Measurements from ENCODE around the gene KCNIP4. TPM values are rescaled to one million over a fixed set of nuclear protein-coding genes. Genes with fewer than 3 reads are reported as not detected.

Gene KCNIP4
- total and polyA plus RNA-seq, 2 of the 8 experiments (the other 6 are each of a cell fraction or from before 2014, with no cell fraction given) = 0.06 TPM; not detected in 1

DNA sequence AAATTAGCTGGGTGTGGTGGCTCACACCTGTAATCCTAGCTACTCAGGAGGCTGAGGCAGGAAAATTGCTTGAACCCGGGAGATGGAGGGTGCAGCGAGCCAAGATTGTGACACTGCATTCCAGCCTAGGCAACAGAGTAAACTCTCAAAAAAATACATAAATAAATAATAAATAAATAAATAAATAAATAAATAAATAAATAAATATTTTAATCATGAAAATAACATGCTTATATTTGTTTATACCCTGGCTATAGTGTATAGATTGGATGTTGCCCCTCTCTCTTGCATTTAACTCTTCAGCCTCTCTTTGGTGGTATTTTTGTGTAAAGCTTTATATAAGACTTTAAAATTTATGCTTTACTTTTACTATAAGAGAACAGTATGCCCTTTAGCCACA, 51.8 kb downstream of the KCNIP4 start:
- no peak overlapping the region for H3K23ac ChIP-seq (ENCODE audit: insufficient read length)
- no peak for DNase-seq (ENCODE audit: low read depth in 1 of 2, low spot score in 2 of 2)
- no peaks in the 10 kb centered on the region for H3K9me3 ChIP-seq (ENCODE audit: insufficient read depth in 2 of 2, low read depth in 1 of 2, low read length in 1 of 2)
- no peak overlapping the region for H3K18ac ChIP-seq (ENCODE audit: extremely low read depth, low read length)
- no peaks in the 10 kb centered on the region for H3K23me2 ChIP-seq (ENCODE audit: low read depth, low read length)
- no peak overlapping the region for H2AK5ac ChIP-seq (ENCODE audit: low read depth, low read length)
- no peak overlapping the region for H3K14ac ChIP-seq (ENCODE audit: insufficient read length)
- no peak overlapping the region for H4K5ac ChIP-seq (ENCODE audit: insufficient read length, low read depth, low read length)
- H3K4me2 ChIP-seq (ENCODE audit: insufficient read depth in 1 of 2, low read depth in 2 of 2, low read length in 2 of 2) = no peak overlapping the region
- H3K56ac ChIP-seq (replicated peaks; ENCODE audit: insufficient read length, low read depth, low read length) = no peak overlapping the region
- TF ChIP-seq POLR2A (IDR thresholded peaks at IDR 0.05; ENCODE audit: control extremely low read depth in 1 of 2, low read depth in 2 of 2, low read length in 2 of 2) (no peak), SIX5 (IDR thresholded peaks at IDR 0.05; ENCODE audit: low read depth, low read length) (no peak), TBP (IDR thresholded peaks at IDR 0.05; ENCODE audit: low read depth, low read length) (no peak), TCF12 (IDR thresholded peaks at IDR 0.05; ENCODE audit: low read depth, low read length) (no peak), BRCA1 (IDR thresholded peaks at IDR 0.05; ENCODE audit: low read depth, low read length) (no peak), TAF7 (optimal IDR thresholded peaks at IDR 0.05; ENCODE audit: borderline replicate concordance, low read depth, low read length) (no peak), SP1 (IDR thresholded peaks at IDR 0.05; ENCODE audit: low read depth, low read length) (no peak), KDM4A (IDR thresholded peaks at IDR 0.05; ENCODE audit: low read depth, low read length, severe bottlenecking) (no peak), EZH2 (IDR thresholded peaks at IDR 0.05; ENCODE audit: low read depth, low read length, severe bottlenecking) (no peak)
- 93% methylated on average over 2 of the region's 2 CpGs; no CpG with 5 or more reads in 1 of the 2 experiments for WGBS, 2 experiments (ENCODE audit: extremely low coverage in 1 of 2, insufficient coverage in 1 of 2, insufficient read length in 1 of 2, insufficient replicate concordance in 2 of 2, low coverage in 1 of 2, low lambda C conversion rate in 2 of 2, missing lambda C conversion rate in 1 of 2)
- H3K27ac ChIP-seq (ENCODE audit: low read depth, low read length) = no peak overlapping the region
- H4K91ac ChIP-seq (replicated peaks; ENCODE audit: insufficient read length, low read length) = no peak overlapping the region
- ChIA-PET CTCF (ENCODE audit: partially characterized antibody) (no interaction called here), POLR2A (ENCODE audit: partially characterized antibody) (no interaction called here)
- H2BK12ac ChIP-seq (ENCODE audit: low read depth, low read length) = no peak overlapping the region
- no peak overlapping the region for H2BK20ac ChIP-seq (ENCODE audit: low read length)
- no peak overlapping the region for H2AFZ ChIP-seq (ENCODE audit: low read length)
- no peak overlapping the region for H3K4ac ChIP-seq (replicated peaks; ENCODE audit: insufficient read length, low read depth, low read length)
- no peak overlapping the region for H2BK15ac ChIP-seq (ENCODE audit: low read length)
- no peaks in the 10 kb centered on the region for H3K27me3 ChIP-seq (replicated peaks in 1 of 4; ENCODE audit: control insufficient read depth in 3 of 4, extremely low read depth in 1 of 4, insufficient read depth in 3 of 4, low read length in 3 of 4)
- no peak for FAIRE-seq
- H3K4me3 ChIP-seq (ENCODE audit: extremely low read depth in 1 of 4, insufficient read depth in 2 of 4, low read depth in 3 of 4, low read length in 4 of 4) = no peak overlapping the region
- H2BK120ac ChIP-seq (replicated peaks; ENCODE audit: low read depth, low read length) = no peak overlapping the region
- no peaks in the 10 kb centered on the region for H3K79me1 ChIP-seq (ENCODE audit: low read depth, low read length)
- H4K20me1 ChIP-seq (replicated peaks in 1 of 2; ENCODE audit: control insufficient read depth in 1 of 2, insufficient read depth in 2 of 2, low read length in 2 of 2) = no peaks in the 10 kb centered on the region
- H4K8ac ChIP-seq (ENCODE audit: extremely low read depth, insufficient read depth, low read length) = no peak overlapping the region
- H3K79me2 ChIP-seq (ENCODE audit: control insufficient read depth in 1 of 2, insufficient read depth in 2 of 2, low read length in 2 of 2) = no peaks in the 10 kb centered on the region
- H3K9ac ChIP-seq (replicated peaks in 1 of 4; ENCODE audit: extremely low read depth in 1 of 4, low read depth in 3 of 4, low read length in 3 of 4) = no peak overlapping the region
- no peaks in the 10 kb centered on the region for H3K36me3 ChIP-seq (ENCODE audit: control insufficient read depth in 2 of 4, insufficient read depth in 4 of 4, low read length in 3 of 4)
- H3K4me1 ChIP-seq (replicated peaks in 1 of 4; ENCODE audit: control insufficient read depth in 3 of 4, insufficient read depth in 4 of 4, low read length in 3 of 4) = no peaks in the 10 kb centered on the region
- no peak overlapping the region for H2BK5ac ChIP-seq (ENCODE audit: low read depth, low read length)

Measured in H1 (cell line).